ENCODE data around the gene TM2D1. TPM values are rescaled to one million over a fixed set of nuclear protein-coding genes. Genes with fewer than 3 reads are reported as not detected.
"Not testable (repeated sequence)": the region's sequence is repeated elsewhere in the genome, so short reads cannot be mapped to it uniquely, and the experiment has no call there.

Gene TM2D1
- total RNA-seq, 2 experiments from 2014 or later, result 29.7 to 34.3 TPM

DNA sequence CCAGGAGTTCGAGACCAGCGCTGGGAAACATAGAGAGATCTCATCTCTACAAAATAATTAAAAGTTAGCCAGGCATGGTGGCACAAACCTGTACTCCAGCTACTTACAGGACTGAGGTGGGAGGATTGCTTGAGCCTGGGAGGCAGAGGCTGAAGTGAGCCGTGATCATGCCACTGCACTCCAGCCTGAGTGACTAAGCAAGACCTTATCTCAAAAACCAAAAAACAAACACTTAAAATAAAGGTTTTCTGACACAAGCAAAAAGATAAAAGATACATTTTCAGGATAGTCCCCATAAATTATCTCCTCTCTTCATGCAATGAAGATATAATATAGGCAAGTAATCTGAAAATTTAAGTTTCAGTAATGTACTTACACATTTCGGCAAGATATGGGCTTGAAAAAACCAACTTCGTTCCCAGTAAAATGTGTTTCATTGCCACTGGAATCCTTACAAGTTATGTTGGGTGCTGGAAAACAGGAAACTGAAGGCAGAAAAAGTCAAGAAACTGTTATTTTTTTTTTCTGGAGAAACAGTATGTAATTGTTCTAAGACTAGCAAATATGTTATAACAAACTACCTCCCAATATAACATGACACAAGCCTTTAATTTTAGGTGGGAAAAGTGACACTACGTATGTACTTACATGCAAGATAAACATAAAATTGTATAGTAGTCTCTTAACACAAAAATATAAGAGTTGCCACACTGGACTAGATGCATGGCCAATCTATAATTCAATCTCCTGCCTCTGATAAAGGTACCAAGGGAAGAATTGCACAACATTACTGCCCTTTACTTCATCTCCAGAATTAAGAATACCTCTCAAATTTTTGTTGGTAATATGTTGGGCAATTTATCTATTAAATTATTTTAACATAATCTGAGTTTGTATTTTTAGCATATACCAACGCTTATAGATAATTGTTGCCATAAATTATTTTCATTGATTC is 15.7 kb downstream of the TM2D1 start:
- DNase-seq, result no peak
- Mint-ChIP-seq H3K9me3 (no peaks in the 10 kb centered on the region), H3K27ac (no peak overlapping the region), H3K27me3 (no peaks in the 10 kb centered on the region), H3K4me1 (ENCODE audit: low read depth) (peaks cover 2% of the 10 kb centered on the region), H3K36me3 (peaks cover 18% of the 10 kb centered on the region), H3K4me3 (no peak overlapping the region)
- CTCF ChIA-PET, result no interaction called here
- POLR2A ChIA-PET, result no interaction called here
- intact Hi-C loops (cut with micrococcal nuclease), result no loop called here

DNA sequence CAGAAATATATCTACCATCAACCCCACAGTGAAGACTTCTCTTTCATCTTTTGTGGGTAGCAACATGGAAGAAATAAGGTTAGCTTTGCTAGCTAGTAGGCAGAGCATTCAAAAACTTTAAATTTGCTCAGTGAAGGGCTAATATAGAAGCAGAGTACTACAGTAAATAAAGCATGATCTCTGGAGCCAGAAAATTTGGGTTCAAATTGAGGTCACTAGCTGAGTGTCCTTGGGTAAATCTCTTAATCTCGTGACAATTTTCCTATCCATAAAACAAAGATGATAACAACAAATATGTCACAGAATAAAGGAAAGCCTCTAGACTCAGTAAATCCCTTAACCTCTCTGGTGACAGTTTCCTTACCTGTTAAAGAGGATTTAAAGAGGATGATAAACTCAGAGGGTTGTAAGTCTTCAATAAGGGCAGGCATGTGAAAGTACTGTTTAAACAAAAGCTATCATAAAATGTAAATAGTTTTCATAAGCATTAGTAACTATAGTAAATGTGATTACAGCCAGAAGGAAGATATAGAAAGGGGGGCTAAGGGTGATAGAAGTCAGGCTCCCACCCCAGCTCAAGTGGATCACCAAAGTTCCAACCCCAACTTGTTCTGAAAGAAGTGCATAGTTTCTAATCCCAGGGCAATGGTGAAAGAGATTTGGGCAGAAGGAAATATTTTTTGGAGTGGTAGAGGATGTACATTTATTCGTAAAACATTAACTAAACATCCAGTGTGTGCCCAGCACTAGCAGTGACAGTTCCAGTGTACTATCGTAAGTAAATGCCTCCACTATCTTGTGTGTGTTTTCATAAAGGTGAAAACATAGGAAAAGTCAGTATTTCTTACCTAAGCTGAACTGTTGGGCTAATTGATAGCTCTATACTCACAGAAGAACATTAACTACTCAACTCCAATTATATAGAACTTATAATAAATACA is 24.8 kb downstream of the TM2D1 start:
- Mint-ChIP-seq H3K4me1 (ENCODE audit: low read depth) (no peaks in the 10 kb centered on the region), H3K4me3 (no peak overlapping the region), H3K9me3 (no peaks in the 10 kb centered on the region), H3K27ac (no peak overlapping the region), H3K36me3 (peaks cover 32% of the 10 kb centered on the region), H3K27me3 (no peaks in the 10 kb centered on the region)
- ChIA-PET POLR2A (no interaction called here), CTCF (interaction anchor here (1.0 kb wide), 1 partner anchor 58 kb away, joined by 3 read pairs; no protein-coding TSS in a partner anchor)
- DNase-seq, result no peak
- intact Hi-C loops (cut with micrococcal nuclease), result no loop called here

DNA sequence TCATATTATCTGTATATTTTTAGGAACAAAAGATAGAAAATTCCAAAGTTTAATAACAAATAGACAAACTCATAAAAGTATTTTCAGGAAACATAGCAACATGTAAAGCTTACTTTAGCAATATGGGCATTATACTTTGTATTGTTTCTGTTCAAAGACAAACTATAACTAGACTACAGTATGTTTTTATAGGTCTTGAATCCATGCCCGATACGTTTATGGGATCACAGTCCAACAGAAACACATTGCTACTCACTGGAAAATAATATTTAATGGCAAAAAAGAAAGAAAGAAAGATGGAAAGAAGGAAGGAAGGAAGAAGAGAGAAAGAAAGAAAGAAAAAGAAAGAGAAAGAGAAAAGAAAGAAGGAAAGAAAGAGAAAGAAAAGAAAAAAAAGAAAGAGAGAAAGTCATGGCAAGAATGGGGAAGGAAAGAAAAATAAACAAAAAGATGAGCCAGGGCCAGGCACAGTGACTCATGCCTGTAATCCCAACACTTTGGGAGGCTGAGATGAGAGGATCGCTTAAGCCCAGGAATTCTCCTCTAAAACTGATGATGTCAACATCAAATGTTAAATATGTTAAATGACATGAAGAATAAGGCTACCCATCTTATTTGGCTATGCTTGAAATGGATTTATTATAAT is 32.7 kb downstream of the TM2D1 start:
- intact Hi-C loops (cut with micrococcal nuclease), result no loop called here
- ChIA-PET CTCF (no interaction called here), POLR2A (no interaction called here)
- Mint-ChIP-seq H3K27ac (no peak overlapping the region), H3K4me3 (no peak overlapping the region), H3K4me1 (ENCODE audit: low read depth) (peaks cover 4% of the 10 kb centered on the region), H3K36me3 (peaks cover 19% of the 10 kb centered on the region), H3K27me3 (no peaks in the 10 kb centered on the region), H3K9me3 (no peaks in the 10 kb centered on the region)
- DNase-seq, result no peak

DNA sequence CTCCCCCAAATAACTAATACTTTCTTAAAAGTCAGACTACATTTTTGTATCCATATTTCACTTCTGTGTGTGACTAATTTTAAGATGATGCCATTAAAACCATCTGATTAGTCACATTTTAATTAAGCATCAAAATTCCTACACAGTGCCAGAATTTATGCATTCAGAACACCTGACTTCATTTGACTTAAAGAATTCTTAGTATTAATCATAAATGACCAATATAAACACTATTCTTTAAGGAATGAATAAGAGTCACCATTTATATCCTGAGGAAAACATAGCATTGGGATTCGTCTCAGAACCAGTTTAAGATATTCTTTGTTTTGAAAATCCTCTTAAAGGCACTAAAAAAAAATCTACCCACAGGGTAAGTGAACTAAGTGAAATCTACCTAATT is 37.0 kb downstream of the TM2D1 start:
- POLR2A ChIA-PET, result no interaction called here
- H3K9me3 Mint-ChIP-seq, result no peaks in the 10 kb centered on the region
- CTCF ChIA-PET, result no interaction called here
- no peaks in the 10 kb centered on the region for H3K27me3 Mint-ChIP-seq
- intact Hi-C loops (cut with micrococcal nuclease), result no loop called here
- no peak overlapping the region for H3K4me3 Mint-ChIP-seq
- H3K4me1 Mint-ChIP-seq (ENCODE audit: low read depth), result peaks cover 4% of the 10 kb centered on the region
- H3K27ac Mint-ChIP-seq, result no peak overlapping the region
- H3K36me3 Mint-ChIP-seq, result peaks cover 12% of the 10 kb centered on the region
- no peak for DNase-seq

DNA sequence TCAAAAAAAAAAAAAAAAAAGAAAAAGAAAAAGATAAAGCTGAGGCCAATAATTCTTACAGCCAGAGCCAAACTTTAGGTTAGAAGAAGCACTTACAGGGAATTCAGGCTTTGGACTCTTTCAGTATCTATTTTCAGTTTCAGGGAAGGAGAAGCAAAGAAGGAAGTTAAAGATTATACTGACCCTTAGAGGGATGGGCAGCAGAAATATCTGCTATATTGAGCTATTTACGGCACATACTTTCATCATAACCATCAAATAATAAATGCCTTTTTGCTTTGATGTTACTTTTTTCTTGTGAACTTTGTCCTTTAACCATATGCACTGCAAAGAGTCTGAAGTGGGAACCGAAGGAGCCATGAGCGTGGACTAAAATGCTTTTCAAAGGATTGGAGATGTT is 42.0 kb downstream of the TM2D1 start:
- intact Hi-C loops (cut with micrococcal nuclease), result no loop called here
- H3K4me3 Mint-ChIP-seq, result no peak overlapping the region
- no peak for DNase-seq
- H3K36me3 Mint-ChIP-seq, result peaks cover 34% of the 10 kb centered on the region
- no peak overlapping the region for H3K27ac Mint-ChIP-seq
- ChIA-PET POLR2A (no interaction called here), CTCF (no interaction called here)
- peaks cover 6% of the 10 kb centered on the region for H3K4me1 Mint-ChIP-seq (ENCODE audit: low read depth)
- no peaks in the 10 kb centered on the region for H3K27me3 Mint-ChIP-seq
- H3K9me3 Mint-ChIP-seq, result no peaks in the 10 kb centered on the region

DNA sequence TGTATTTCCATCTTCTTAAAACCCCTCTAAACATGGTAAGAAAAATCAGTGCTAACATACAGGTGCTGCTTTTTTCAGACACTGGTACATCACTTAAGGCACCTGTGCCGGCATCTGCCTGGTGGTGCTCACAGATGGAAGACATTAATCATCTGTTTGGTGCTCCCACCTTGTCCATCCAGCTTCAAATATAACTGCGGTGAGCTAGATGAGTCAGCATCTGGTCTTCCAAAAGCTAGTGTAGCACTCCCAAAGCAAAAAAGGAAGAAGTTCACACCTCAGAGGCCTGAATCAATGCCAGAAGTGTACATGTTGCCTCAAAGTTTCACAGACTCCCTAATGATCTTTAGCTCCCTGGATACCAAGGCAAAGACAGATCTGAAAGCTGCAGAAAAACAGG is 44.4 kb downstream of the TM2D1 start:
- Mint-ChIP-seq H3K4me1 (ENCODE audit: low read depth) (peaks cover 2% of the 10 kb centered on the region), H3K9me3 (no peaks in the 10 kb centered on the region), H3K36me3 (peaks cover 31% of the 10 kb centered on the region), H3K27ac (no peak overlapping the region), H3K4me3 (no peak overlapping the region), H3K27me3 (no peaks in the 10 kb centered on the region)
- no peak for DNase-seq
- ChIA-PET CTCF (no interaction called here), POLR2A (no interaction called here)
- intact Hi-C loops (cut with micrococcal nuclease), result no loop called here

DNA sequence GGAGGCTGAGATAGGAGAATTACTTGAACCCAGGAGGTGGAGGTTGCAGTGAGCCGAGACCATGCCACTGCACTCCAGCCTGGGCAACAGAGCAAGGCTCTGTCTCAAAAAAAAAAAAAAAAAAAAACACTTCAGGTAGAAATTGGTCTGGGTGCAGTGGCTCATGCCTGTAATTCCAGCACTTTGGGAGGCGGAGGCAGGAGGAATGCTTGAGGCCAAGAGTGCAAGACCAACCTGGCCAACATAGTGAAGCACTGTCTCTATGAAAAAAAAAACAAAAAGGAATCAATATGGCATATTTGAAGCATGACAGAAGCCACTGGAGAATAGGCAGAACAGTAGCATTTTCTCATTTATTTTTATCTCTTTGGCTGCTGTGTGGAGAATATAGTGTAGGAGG is 48.1 kb downstream of the TM2D1 start:
- H3K4me3 Mint-ChIP-seq; H3K27me3 Mint-ChIP-seq; H3K4me1 Mint-ChIP-seq (ENCODE audit: low read depth); DNase-seq; H3K27ac Mint-ChIP-seq; CTCF ChIA-PET; H3K9me3 Mint-ChIP-seq; intact Hi-C loops (cut with micrococcal nuclease); POLR2A ChIA-PET: not testable (repeated sequence)
- H3K36me3 Mint-ChIP-seq, result peaks cover 20% of the 10 kb centered on the region

DNA sequence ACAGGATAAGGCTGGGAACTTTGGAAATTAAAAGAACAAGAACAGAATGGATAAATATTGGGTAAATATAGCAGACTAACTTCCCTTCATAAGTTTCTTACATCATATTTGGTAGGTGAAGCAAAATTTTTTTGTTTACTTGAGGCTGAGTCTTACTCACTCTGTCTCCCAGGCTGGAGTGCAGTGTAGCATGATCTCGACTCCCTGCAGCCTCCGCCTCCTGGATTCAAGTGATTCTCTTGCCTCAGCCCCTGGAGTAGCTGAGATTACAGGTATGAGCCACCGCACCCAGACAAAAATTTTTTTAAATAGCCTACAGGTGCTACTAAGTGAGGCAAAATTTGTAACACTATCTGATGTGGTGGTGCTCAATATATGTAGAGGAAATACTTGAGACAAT is 50.7 kb downstream of the TM2D1 start:
- ChIA-PET CTCF (no interaction called here), POLR2A (interaction anchor here (1.2 kb wide), 1 partner anchor 12 kb away, joined by 3 read pairs; no protein-coding TSS in a partner anchor)
- H3K27me3 Mint-ChIP-seq, result no peaks in the 10 kb centered on the region
- no peak overlapping the region for H3K27ac Mint-ChIP-seq
- H3K4me1 Mint-ChIP-seq (ENCODE audit: low read depth), result no peaks in the 10 kb centered on the region
- intact Hi-C loops (cut with micrococcal nuclease), result no loop called here
- DNase-seq, result no peak
- no peaks in the 10 kb centered on the region for H3K9me3 Mint-ChIP-seq
- peaks cover 6% of the 10 kb centered on the region for H3K36me3 Mint-ChIP-seq
- H3K4me3 Mint-ChIP-seq, result no peak overlapping the region

DNA sequence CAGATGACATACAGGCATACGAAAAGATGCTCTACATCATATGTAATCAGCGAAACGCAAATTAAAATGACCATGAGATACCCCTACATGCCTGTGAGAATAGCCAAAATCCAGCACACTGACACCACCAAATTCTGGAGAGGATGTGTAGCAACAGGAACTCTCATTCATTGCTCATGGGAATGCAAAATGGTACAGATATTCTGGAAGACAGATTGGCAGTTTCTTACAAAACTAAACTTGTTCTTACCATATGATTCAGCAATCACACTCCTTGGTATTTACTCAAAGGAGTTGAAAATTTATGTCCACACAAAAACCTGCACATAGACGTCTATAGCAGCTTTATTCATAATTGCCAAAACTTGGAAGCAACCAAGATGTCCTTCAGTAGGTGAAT is 52.6 kb downstream of the TM2D1 start:
- Mint-ChIP-seq H3K4me1 (ENCODE audit: low read depth) (no peaks in the 10 kb centered on the region), H3K27me3 (no peaks in the 10 kb centered on the region), H3K27ac (no peak overlapping the region), H3K4me3 (no peak overlapping the region), H3K36me3 (peaks cover 2% of the 10 kb centered on the region), H3K9me3 (no peaks in the 10 kb centered on the region)
- intact Hi-C loops (cut with micrococcal nuclease), result no loop called here
- ChIA-PET POLR2A (no interaction called here), CTCF (no interaction called here)
- no peak for DNase-seq

DNA sequence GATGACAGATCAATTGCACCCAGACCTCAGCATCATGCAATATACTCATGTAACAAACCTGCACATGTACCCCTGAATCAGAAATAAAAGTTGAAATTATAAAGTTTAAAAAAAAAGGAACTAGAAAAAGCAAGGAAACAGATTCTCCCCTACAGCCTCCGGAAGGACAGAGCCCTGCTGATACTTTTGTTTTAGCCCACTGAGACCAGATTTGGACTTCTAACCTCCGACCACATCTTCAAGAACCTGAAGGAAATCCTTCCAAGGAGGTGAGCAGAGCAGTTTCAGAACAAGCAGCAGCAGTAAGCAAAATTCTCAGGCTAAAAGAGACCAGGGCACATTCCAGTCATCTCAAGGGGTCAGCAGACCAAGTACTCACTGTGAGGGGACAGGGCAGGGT is 54.5 kb downstream of the TM2D1 start:
- H3K4me3 Mint-ChIP-seq, result no peak overlapping the region
- H3K4me1 Mint-ChIP-seq (ENCODE audit: low read depth), result no peaks in the 10 kb centered on the region
- DNase-seq, result no peak
- H3K27ac Mint-ChIP-seq, result no peak overlapping the region
- H3K36me3 Mint-ChIP-seq, result peaks cover 2% of the 10 kb centered on the region
- H3K27me3 Mint-ChIP-seq, result no peaks in the 10 kb centered on the region
- intact Hi-C loops (cut with micrococcal nuclease), result no loop called here
- H3K9me3 Mint-ChIP-seq, result no peaks in the 10 kb centered on the region
- ChIA-PET POLR2A (no interaction called here), CTCF (no interaction called here)

DNA sequence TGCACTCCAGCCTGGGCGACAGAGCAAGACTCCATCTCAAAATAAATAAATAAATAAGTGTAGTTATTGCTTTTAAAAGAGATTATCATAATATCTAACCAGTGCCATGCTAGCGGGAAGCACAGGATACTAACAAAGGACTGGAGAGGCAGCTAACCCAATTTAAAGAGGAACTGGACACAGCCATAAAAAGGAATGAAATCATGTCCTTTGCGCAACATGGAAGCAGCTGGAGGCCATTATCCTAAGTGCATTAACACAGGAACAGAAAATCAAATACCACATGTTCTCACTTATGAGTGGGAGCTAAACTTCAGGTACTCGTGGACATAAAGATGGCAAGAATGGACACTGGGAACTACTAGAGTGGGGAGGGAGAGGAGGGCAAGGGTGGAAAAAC is 54.9 kb downstream of the TM2D1 start:
- no peak for DNase-seq
- H3K9me3 Mint-ChIP-seq, result no peaks in the 10 kb centered on the region
- no peak overlapping the region for H3K4me3 Mint-ChIP-seq
- ChIA-PET CTCF (no interaction called here), POLR2A (no interaction called here)
- H3K36me3 Mint-ChIP-seq, result peaks cover 2% of the 10 kb centered on the region
- no peak overlapping the region for H3K27ac Mint-ChIP-seq
- H3K27me3 Mint-ChIP-seq, result no peaks in the 10 kb centered on the region
- no peaks in the 10 kb centered on the region for H3K4me1 Mint-ChIP-seq (ENCODE audit: low read depth)
- intact Hi-C loops (cut with micrococcal nuclease), result no loop called here

DNA sequence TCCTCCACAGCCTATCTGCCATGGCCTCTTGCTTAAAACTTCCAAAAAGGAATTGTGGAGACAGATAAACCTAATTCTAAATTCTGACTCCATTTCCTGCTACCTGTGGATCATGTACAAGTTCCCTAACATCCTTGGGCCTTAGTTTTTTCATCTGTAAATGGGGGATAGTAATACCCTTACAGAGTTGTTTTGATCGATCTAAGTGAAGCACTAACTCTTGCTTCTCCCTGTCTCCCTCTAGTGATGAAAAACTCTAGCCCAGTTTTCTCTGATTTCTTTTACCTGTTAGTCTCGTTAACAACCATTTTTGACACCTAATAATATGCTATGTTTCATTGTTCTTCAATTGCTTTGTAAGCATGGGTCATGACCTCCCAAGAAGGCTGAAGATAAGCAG is 65.9 kb downstream of the TM2D1 start:
- H3K27ac Mint-ChIP-seq, result no peak overlapping the region
- no peak for DNase-seq
- ChIA-PET POLR2A (no interaction called here), CTCF (no interaction called here)
- H3K9me3 Mint-ChIP-seq, result no peaks in the 10 kb centered on the region
- no peaks in the 10 kb centered on the region for H3K36me3 Mint-ChIP-seq
- H3K4me3 Mint-ChIP-seq, result no peak overlapping the region
- no peaks in the 10 kb centered on the region for H3K4me1 Mint-ChIP-seq (ENCODE audit: low read depth)
- intact Hi-C loops (cut with micrococcal nuclease), result no loop called here
- no peaks in the 10 kb centered on the region for H3K27me3 Mint-ChIP-seq

Measured in activated CD4-positive, alpha-beta memory T cell treated with anti-CD3 and anti-CD28 coated beads for 36 hours (primary cell).